GM23248 (cell line): ENCODE results near the gene LRRC63. TPM values are rescaled to one million over a fixed set of nuclear protein-coding genes. Genes with fewer than 3 reads are reported as not detected.

ENCODE experiments used
- DNase-seq: peaks from one replicate; pipeline ENCODE4 v3.0.0-alpha.2; 2015
- H2AFZ ChIP-seq: fragments of 200-600 bp; sonication (generic); 2 replicates; pipeline ENCODE4 v1.6.1; 2016; ENCODE audit warnings: antibody characterized with exemption
- H3F3A ChIP-seq: fragments of 200-600 bp; sonication (generic); 2 replicates; pipeline ENCODE4 v1.6.1; 2016; ENCODE audit warnings: mild to moderate bottlenecking, antibody characterized with exemption, mixed run types; ENCODE audit not compliant: insufficient read depth
- H3K27ac ChIP-seq: fragments of 200-600 bp; sonication (generic); 2 replicates; pipeline ENCODE4 v1.5.1; 2016; ENCODE audit warnings: mild to moderate bottlenecking
- H3K27me3 ChIP-seq: fragments of 200-600 bp; sonication (generic); replicated peaks from 2 replicates; pipeline ENCODE4 v1.6.1; 2016; ENCODE audit warnings: mild to moderate bottlenecking; ENCODE audit not compliant: insufficient read depth
- H3K36me3 ChIP-seq: fragments of 200-600 bp; sonication (generic); 2 replicates; pipeline ENCODE4 v1.6.1; 2016; ENCODE audit warnings: low read depth, mild to moderate bottlenecking
- H3K4me1 ChIP-seq: fragments of 200-600 bp; sonication (generic); 2 replicates; pipeline ENCODE4 v1.6.1; 2016; ENCODE audit warnings: mild to moderate bottlenecking; ENCODE audit not compliant: insufficient read depth
- H3K4me2 ChIP-seq: fragments of 200-600 bp; sonication (generic); one replicate; pipeline ENCODE4 v1.6.1; 2016; ENCODE audit warnings: mild to moderate bottlenecking; ENCODE audit not compliant: unreplicated experiment
- H3K4me3 ChIP-seq: fragments of 200-600 bp; sonication (generic); 2 replicates; pipeline ENCODE4 v1.5.1; 2016; ENCODE audit warnings: mild to moderate bottlenecking
- H3K79me2 ChIP-seq: fragments of 200-600 bp; sonication (generic); 2 replicates; pipeline ENCODE4 v1.6.1; 2016; ENCODE audit warnings: mild to moderate bottlenecking; ENCODE audit not compliant: insufficient read depth
- H3K9ac ChIP-seq: fragments of 200-600 bp; sonication (generic); 2 replicates; pipeline ENCODE4 v1.6.1; 2016; ENCODE audit warnings: mild to moderate bottlenecking
- H3K9me2 ChIP-seq: fragments of 200-600 bp; sonication (generic); 2 replicates; pipeline ENCODE4 v1.6.1; 2016; ENCODE audit warnings: mixed run types, mild to moderate bottlenecking, moderate library complexity; ENCODE audit not compliant: insufficient read depth
- H3K9me3 ChIP-seq: fragments of 200-600 bp; sonication (generic); one replicate; pipeline ENCODE4 v1.6.1; 2017; ENCODE audit warnings: low read depth
- H4K20me1 ChIP-seq: fragments of 200-600 bp; sonication (generic); 2 replicates; pipeline ENCODE4 v1.6.0; 2016; ENCODE audit not compliant: insufficient read depth
- EZH2 ChIP-seq: fragments of 200-600 bp; sonication (generic); IDR thresholded peaks from 2 replicates; pipeline ENCODE4 v1.6.1; 2018; ENCODE audit warnings: antibody characterized with exemption, mild to moderate bottlenecking; ENCODE audit not compliant: insufficient read depth, poor library complexity, severe bottlenecking
- EZH2phosphoT487 ChIP-seq: fragments of 200-600 bp; sonication (generic); IDR thresholded peaks from 2 replicates; pipeline ENCODE4 v1.6.1; 2018; ENCODE audit warnings: antibody characterized with exemption, moderate library complexity, mild to moderate bottlenecking, low read depth; ENCODE audit not compliant: insufficient read depth
- WGBS, 2 experiments: methylation state at CpG; one replicate each; pipeline ENCODE4 v1.1.6; 2015 to 2017; ENCODE audit warnings: low lambda C conversion rate in 2 of 2, low coverage in 1 of 2; ENCODE audit errors: missing lambda C conversion rate in 2 of 2; 5-methylcytosine and 5-hydroxymethylcytosine counted together
- in situ Hi-C: fragments of 300-500 bp; cut with MboI; formaldehyde crosslinking; loops from 2 replicates; pipeline ENCODE4 v1.15.0; 2020
- polyA plus RNA-seq: library from polyadenylated mRNA; unstranded; fragments of >200 nt; fragmentation: Nextera tagmentation; extraction: Ambion mirVana; gene quantifications from 2 replicates; pipeline ENCODE4 v1.2.1, GENCODE V29; 2016
- total RNA-seq: library from RNA; depleted of rRNA; stranded (reverse); fragments of >200 nt; shearing (Covaris generic); gene quantifications from 2 replicates; pipeline ENCODE4 v1.2.3, GENCODE V29; 2014

LRRC63 gene
- total and polyA plus RNA-seq, 2 experiments from 2014 or later = not detected

DNA sequence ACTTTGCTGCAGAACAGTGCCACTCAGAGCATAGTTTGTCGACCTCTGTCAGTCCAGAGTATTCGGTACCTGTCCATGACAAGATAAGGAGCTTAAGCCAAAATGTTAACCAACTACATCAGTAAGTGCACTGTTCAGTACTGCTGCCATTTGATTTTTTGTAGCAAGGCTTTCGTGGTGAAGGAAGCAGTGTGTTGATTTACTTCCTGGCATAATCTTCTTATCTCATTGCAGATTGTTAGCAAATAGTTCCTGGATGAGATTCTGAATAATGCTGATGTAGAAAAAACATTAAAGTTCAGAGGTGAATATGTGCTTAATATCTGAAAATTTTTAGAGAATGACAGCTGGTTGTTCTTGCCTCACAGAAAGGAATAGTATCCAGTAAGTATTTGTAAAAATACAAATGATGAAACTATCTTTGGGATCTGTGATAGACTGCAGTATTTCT, 85.7 kb downstream of the LRRC63 start:
- peak overlapping the region; percentile 41; the same call in 1 of the 2 replicates for H3K4me3 ChIP-seq
- 87 to 89% methylated on average over 3 of the region's 3 CpGs for WGBS, 2 experiments

DNA sequence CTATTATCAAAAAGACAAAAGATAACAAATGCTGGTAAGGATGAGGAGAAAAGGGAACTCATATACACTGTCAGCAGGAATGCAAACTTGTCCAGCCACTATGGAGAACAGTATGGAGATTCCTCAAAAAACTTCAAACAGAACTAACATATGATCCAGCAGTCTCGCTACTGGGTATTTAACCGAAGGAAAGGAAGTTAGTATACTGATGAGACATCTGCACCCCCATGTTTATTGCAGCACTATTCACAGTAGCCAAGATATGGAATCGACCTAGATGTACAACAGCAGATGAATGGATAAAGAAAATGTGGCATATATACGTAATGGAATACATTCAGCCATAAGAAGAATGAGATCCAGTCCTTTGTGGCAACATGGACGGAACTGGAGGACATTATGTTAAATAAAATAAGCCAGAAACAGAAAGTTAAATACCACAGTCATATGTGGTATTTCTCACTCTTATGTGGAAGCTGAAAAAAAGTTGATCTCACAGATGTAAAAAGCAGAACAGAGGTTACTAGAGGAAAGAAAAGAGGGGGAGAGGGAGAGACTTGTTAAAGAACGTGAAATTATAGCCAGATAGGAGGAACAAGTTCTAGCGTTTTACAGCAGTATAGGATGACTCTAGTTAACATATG, 92.1 kb downstream of the LRRC63 start:
- no peaks in the 10 kb centered on the region for H4K20me1 ChIP-seq
- no peaks in the 10 kb centered on the region for H3K4me1 ChIP-seq
- no peak overlapping the region for H3K4me2 ChIP-seq
- no peaks in the 10 kb centered on the region for H3K79me2 ChIP-seq
- no peaks in the 10 kb centered on the region for H3K9me3 ChIP-seq
- no peak overlapping the region for H3K27ac ChIP-seq
- H3F3A ChIP-seq = no peaks in the 10 kb centered on the region
- no peak overlapping the region for H3K9ac ChIP-seq
- H3K9me2 ChIP-seq = no peaks in the 10 kb centered on the region
- 0 out of 2 replicates have a peak overlapping the region, but pooled peaks have one; percentile 57 for H2AFZ ChIP-seq
- H3K4me3 ChIP-seq = no peak overlapping the region
- no peaks in the 10 kb centered on the region for H3K27me3 ChIP-seq
- TF ChIP-seq EZH2phosphoT487 (no peak), EZH2 (no peak)
- in situ Hi-C loops = no loop called here
- 35 to 37% methylated on average over 7 of the region's 7 CpGs for WGBS, 2 experiments
- H3K36me3 ChIP-seq = no peaks in the 10 kb centered on the region
- DNase-seq = no peak

More for the DNA sequence above, 85.7 kb downstream of the LRRC63 start:
- no peaks in the 10 kb centered on the region for H4K20me1 ChIP-seq
- DNase-seq = peak; percentile 26
- in situ Hi-C loops = no loop called here
- H3K4me2 ChIP-seq = peak overlapping the region; percentile 66
- H3K36me3 ChIP-seq = no peaks in the 10 kb centered on the region
- H3K27ac ChIP-seq = peak overlapping the region; percentile 98
- H3K9me2 ChIP-seq = no peaks in the 10 kb centered on the region
- no peaks in the 10 kb centered on the region for H3K9me3 ChIP-seq
- H3K79me2 ChIP-seq = no peaks in the 10 kb centered on the region
- H2AFZ ChIP-seq = 0 out of 2 replicates have a peak overlapping the region, but pooled peaks have one; percentile 13
- H3F3A ChIP-seq = peaks cover 36% of the 10 kb centered on the region
- TF ChIP-seq EZH2phosphoT487 (no peak), EZH2 (no peak)
- H3K9ac ChIP-seq = peak overlapping the region; percentile 76
- no peaks in the 10 kb centered on the region for H3K27me3 ChIP-seq
- H3K4me1 ChIP-seq = peaks cover 30% of the 10 kb centered on the region

- Histone ChIP-seq H3F3A (no peaks in the 10 kb centered on the region), H3K4me2 (no peak overlapping the region), H3K27ac (no peak overlapping the region), H4K20me1 (no peaks in the 10 kb centered on the region), H3K27me3 (no peaks in the 10 kb centered on the region), H3K36me3 (no peaks in the 10 kb centered on the region), H2AFZ (no peak overlapping the region), H3K4me3 (no peak overlapping the region), H3K9ac (no peak overlapping the region), H3K9me2 (no peaks in the 10 kb centered on the region), H3K79me2 (no peaks in the 10 kb centered on the region), H3K9me3 (no peaks in the 10 kb centered on the region), H3K4me1 (no peaks in the 10 kb centered on the region)
- DNase-seq = no peak
- in situ Hi-C loops = no loop called here
- TF ChIP-seq EZH2phosphoT487 = no peak
- TF ChIP-seq EZH2 = no peak
- WGBS, 2 experiments = 72 to 83% methylated on average over 3 of the region's 3 CpGs
Observed at GRCh38 chr13:46304546-46304945, 92.8 kb downstream of the LRRC63 start.

DNA sequence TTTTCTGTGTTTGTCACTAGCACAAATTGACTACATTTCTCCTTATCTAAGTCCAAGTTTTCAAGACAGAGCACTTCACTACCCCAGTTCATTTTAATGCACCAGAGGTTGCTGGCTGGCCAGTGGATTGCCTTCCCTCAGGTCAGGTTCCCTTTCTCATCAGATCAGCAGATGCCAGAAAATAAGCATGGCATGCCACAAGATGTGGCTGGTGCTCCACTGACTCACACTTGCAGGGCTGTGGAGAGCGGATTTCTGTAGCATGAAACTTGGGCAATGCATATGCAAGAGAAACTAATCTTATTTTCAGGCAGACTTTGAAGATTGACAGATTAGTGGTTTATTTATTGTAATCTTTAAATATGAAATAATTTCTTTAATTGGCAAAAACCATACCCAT, 95.8 kb downstream of the LRRC63 start:
- no peaks in the 10 kb centered on the region for H3K9me2 ChIP-seq
- no peaks in the 10 kb centered on the region for H3K4me1 ChIP-seq
- no peaks in the 10 kb centered on the region for H3K36me3 ChIP-seq
- H3K9me3 ChIP-seq = no peaks in the 10 kb centered on the region
- no peak overlapping the region for H3K4me2 ChIP-seq
- H3K9ac ChIP-seq = no peak overlapping the region
- H3F3A ChIP-seq = no peaks in the 10 kb centered on the region
- DNase-seq = peak; percentile 37
- H3K27me3 ChIP-seq = no peaks in the 10 kb centered on the region
- H3K4me3 ChIP-seq = no peak overlapping the region
- no peak overlapping the region for H3K27ac ChIP-seq
- H4K20me1 ChIP-seq = no peaks in the 10 kb centered on the region
- in situ Hi-C loops = no loop called here
- TF ChIP-seq EZH2 (no peak), EZH2phosphoT487 (no peak)
- H3K79me2 ChIP-seq = no peaks in the 10 kb centered on the region
- no peak overlapping the region for H2AFZ ChIP-seq
- WGBS, 2 experiments = 93 to 94% methylated on average over 1 of the region's 1 CpG
